ENCODE data around the gene MKRN2.

- TF ChIP-seq CTCF (IDR thresholded peaks at IDR 0.05), result no peak
- no peak for TF ChIP-seq POLR2A (IDR thresholded peaks at IDR 0.05)
Observed at GRCh38 chr3:12553921-12554391, 2.9 kb upstream of the MKRN2 start.
